HG03521 (cell line): ENCODE results near the gene PBX1.

Experiments
- ATAC-seq: cut with Tn5 transposase; IDR thresholded peaks from one replicate; pipeline ENCODE4 v1.9.1; 2021; ENCODE audit warnings: mild to moderate bottlenecking, moderate library complexity; ENCODE audit not compliant: unreplicated experiment

The PBX1 gene

DNA sequence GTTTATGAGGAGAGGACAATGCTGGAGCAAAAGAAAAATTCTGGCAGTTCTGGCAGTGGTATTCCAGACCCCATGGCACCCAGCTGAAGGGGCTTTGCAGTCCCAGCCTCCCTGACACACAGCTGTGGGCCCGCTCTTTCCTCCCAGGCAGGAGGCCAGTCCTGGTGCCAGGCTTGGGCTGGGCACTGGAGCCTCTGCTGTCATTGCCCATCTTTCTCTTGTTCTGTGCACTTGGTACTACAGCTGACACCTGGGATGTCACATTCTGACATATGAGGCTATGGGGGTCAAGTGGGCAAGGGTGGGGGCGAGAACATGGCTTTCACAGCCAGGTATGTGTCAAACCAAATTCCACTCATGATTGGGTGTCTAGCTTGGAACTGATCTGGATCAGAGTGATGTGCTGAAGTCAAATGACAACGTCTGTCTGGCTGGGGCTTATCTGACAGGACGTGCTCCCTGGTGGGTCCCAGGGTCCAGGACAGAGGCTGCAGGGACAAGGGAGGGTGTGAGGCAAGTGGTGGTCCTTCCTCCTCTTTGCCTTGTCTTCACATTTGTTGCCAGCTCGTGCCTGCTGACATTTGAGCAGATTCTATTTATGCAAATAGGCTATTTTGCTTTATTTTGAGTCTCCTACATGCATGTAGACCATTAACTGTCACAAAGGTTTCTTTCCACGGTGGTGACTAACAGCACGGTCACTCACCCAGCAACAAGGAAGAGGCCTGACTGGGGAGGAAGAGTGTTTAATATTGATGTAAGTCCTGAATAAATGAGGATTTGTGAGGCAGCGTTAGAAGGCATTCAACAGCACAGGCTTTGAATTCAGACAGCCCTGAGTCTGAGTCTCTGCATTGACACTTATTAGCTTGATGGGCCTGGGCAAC is 336.3 kb downstream of the PBX1 start:
- ATAC-seq, result no peak

DNA sequence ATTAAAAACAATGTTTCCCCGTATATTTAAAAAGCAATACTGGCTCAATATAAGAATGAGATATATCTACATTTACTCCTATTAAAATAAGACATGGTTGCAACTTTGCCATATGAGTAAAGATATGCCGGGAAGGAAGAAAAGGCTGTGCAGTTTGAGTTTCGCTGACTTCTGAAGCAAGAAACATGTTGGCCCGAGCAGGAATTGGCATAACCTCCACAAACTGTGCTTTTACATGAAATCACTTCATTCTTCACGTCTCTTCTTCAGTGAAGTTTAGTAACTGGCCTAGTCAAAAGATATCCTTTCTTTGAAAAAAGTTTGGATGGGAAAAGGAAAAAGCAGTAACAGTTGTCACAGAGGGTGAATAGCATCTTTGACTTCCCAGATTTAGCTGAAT is 342.0 kb downstream of the PBX1 start:
- ATAC-seq, result no peak
